HG03280 (cell line): ENCODE data around the gene DYNLL1.

Experiments used
- ATAC-seq: cut with Tn5 transposase; IDR thresholded peaks from one replicate; pipeline ENCODE4 v1.9.1; 2021; ENCODE audit warnings: mild to moderate bottlenecking, moderate library complexity; ENCODE audit not compliant: unreplicated experiment

The DYNLL1 gene

GRCh38 chr12:120546050-120546386, 50.1 kb downstream of the DYNLL1 start:
- no peak for ATAC-seq
